ENCODE data around the gene CCDC85A.

CCDC85A gene

DNA sequence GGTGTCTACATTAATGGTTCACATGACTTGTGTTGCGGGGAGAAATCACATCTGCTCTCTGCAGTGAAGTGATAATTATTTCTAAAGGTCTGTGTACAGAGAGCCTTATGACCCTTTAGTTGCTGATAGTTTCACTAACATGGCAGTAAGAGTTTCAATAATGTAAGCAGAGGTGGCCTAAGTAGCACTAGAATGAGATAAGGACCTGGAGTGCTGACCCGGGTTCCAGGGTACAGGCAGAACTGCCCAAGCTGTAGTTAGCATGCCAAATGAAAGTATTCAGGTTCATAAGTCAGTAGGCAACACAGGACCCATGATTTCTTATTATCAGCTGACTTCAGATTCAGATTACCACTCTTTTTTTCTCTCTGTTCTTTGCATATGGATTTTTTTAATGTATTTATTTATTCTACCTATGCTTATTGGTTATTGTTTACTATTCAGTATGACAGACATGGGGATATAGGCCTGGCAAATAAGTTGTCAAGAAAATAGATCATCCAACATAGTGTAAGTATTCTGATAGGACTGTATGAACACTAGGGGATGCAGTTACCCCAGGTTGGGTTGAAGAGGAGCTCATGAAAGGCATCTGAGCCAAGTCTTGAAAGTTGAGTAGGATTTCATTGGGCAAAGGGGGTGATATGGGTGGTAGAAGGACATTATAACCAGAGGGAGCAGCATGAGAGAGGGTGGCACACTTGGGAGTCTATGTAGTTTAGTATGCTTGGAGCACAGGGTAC lies 105.2 kb downstream of the CCDC85A start:
- H3K4me3 ChIP-seq (ENCODE audit: low read depth, low read length): no peak overlapping the region
- TF ChIP-seq, protein P1, sequence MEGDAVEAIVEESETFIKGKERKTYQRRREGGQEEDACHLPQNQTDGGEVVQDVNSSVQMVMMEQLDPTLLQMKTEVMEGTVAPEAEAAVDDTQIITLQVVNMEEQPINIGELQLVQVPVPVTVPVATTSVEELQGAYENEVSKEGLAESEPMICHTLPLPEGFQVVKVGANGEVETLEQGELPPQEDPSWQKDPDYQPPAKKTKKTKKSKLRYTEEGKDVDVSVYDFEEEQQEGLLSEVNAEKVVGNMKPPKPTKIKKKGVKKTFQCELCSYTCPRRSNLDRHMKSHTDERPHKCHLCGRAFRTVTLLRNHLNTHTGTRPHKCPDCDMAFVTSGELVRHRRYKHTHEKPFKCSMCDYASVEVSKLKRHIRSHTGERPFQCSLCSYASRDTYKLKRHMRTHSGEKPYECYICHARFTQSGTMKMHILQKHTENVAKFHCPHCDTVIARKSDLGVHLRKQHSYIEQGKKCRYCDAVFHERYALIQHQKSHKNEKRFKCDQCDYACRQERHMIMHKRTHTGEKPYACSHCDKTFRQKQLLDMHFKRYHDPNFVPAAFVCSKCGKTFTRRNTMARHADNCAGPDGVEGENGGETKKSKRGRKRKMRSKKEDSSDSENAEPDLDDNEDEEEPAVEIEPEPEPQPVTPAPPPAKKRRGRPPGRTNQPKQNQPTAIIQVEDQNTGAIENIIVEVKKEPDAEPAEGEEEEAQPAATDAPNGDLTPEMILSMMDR (IDR thresholded peaks at IDR 0.05; ENCODE audit: borderline replicate concordance, insufficient read depth, low read depth, low read length): no peak

DNA sequence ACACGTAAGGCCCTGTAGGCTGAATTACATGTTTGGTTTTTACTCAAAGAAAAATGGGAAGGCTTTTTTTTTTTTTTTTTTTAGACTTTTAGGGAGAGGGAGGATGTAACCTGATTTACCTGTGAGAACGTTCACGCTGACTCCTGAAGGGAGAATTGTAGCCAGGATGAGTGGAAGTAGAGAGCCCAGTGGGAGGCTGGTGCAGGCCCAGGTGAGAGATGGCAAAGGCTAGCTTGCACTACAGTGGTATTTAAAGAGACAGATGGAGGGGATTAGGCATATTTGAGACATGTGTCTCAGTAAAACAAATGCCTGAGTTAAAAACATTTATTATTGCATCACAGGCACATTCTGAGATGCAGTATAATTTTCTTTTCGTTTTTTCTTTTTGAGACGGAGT lies 107.9 kb downstream of the CCDC85A start:
- TF ChIP-seq, protein P1 (IDR thresholded peaks at IDR 0.05; ENCODE audit: borderline replicate concordance, insufficient read depth, low read depth, low read length): no peak
- H3K4me3 ChIP-seq (ENCODE audit: low read depth, low read length): no peak overlapping the region

DNA sequence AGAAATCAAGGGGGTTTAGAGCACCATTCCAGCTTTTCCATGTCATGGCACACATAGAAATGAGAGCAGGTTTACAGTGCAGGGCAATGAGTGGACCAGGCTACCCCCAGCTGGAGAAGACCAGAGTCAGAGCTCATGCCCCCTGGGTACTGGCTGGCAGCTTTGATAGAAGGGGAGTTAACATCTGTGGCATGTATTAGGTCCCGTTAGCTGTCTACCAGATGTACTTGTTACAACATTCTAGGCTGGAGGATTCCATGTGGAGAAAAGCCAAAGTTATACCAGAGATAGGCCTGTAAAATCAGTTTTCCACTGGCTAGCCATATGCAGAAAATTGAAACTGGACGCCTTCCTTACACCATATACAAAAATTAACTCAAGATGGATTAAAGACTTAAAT lies 109.2 kb downstream of the CCDC85A start:
- TF ChIP-seq, protein P1 (IDR thresholded peaks at IDR 0.05; ENCODE audit: borderline replicate concordance, insufficient read depth, low read depth, low read length): no peak
- H3K4me3 ChIP-seq (ENCODE audit: low read depth, low read length): no peak overlapping the region

GRCh38 chr2:56295666-56296065 lies 111.9 kb downstream of the CCDC85A start:
- H3K4me3 ChIP-seq (ENCODE audit: low read depth, low read length): no peak overlapping the region
- TF ChIP-seq, protein P1 (IDR thresholded peaks at IDR 0.05; ENCODE audit: borderline replicate concordance, insufficient read depth, low read depth, low read length): no peak

- TF ChIP-seq, protein P1 (IDR thresholded peaks at IDR 0.05; ENCODE audit: borderline replicate concordance, insufficient read depth, low read depth, low read length): no peak
- no peak overlapping the region for H3K4me3 ChIP-seq (ENCODE audit: low read depth, low read length)
Measured at GRCh38 chr2:56297671-56298070, 113.9 kb downstream of the CCDC85A start.

GRCh38 chr2:56299171-56299691 lies 115.4 kb downstream of the CCDC85A start:
- no peak overlapping the region for H3K4me3 ChIP-seq (ENCODE audit: low read depth, low read length)
- TF ChIP-seq, protein P1 (IDR thresholded peaks at IDR 0.05; ENCODE audit: borderline replicate concordance, insufficient read depth, low read depth, low read length): no peak

DNA sequence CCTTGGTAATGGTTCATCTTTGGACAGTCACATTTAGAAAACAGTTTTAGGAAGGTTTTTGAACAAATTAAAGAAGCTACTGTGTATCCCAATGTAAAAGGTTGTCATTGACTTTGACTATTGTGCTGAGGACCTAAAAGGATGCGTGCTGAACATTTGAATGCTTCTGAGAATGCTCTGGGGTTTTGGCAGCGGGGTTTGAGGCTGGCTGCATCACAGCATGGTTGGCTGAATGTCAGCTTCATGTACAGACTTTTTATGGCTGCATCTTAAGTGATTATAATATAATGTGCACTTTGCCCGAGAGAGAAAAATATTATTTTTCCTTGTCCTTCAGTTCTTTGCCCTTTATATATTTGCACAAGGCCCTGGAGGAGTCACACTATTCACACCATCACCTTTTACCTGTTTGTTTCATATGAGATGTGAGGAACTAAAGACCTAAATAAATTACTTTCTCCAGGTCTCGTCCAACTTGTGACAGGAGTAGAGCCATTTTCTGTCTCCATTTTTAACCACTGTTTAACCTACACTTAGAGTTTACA lies 125.9 kb downstream of the CCDC85A start:
- TF ChIP-seq, protein P1 (IDR thresholded peaks at IDR 0.05; ENCODE audit: borderline replicate concordance, insufficient read depth, low read depth, low read length): no peak
- H3K4me3 ChIP-seq (ENCODE audit: low read depth, low read length): no peak overlapping the region

Measured in GM12875 (cell line).